GM04503 (cell line): Measurements from ENCODE around the gene NINJ2.

ENCODE experiments used
- DNase-seq: peaks from one replicate; pipeline ENCODE4 v3.0.0-alpha.2; 2012; ENCODE audit warnings: low read depth

The NINJ2 gene

GRCh38 chr12:569091-569676 lies 94.1 kb downstream of the NINJ2 start:
- DNase-seq: no peak

- no peak for DNase-seq
These were observed 94.8 kb downstream of the NINJ2 start for GRCh38 chr12:568486-568885.

DNA sequence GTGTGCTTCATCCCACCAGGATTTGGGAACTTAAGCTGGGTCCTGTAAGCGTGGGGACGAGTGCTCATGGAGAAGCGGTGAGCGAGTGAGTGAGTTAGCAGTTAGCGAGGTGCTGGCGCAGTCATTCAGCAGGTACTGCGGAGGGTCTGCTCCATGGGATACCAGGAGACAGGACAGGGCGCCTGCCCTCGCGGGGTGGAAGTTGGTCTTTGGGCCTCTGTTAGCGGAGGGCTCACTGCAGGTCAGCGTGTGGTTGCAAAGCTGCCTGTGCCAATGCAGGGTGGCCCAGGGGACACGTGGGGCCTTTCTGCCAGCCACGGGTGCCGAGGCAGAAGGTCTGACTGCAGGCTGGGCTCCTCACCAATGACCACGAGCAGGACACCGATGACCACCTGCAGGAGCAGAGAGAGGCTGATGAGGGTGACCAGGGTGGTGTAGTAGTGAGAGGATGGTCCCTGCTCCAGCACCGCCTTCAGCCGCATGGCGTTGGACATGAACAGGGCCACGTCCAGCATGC lies 97.6 kb downstream of the NINJ2 start:
- no peak for DNase-seq

DNA sequence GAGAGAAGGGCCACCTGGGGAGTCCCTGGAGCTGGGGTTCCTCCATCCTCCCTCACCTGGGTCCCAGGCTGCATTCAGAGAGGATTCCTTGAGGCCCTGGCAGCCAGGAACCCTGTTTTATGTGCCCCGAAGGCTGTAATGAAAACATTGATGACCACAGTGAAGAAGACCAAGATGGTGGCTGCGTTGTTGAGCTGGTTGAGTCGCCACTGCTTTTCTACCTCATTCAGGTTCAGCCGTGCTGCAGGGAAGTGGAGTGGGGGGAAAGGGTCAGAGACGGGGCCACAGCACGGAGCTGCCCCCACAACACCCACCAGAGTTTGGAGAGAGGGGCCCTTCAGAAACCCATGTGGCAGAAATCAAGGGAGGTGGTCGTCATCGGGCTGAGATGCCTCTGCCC lies 98.1 kb downstream of the NINJ2 start:
- DNase-seq: no peak

DNA sequence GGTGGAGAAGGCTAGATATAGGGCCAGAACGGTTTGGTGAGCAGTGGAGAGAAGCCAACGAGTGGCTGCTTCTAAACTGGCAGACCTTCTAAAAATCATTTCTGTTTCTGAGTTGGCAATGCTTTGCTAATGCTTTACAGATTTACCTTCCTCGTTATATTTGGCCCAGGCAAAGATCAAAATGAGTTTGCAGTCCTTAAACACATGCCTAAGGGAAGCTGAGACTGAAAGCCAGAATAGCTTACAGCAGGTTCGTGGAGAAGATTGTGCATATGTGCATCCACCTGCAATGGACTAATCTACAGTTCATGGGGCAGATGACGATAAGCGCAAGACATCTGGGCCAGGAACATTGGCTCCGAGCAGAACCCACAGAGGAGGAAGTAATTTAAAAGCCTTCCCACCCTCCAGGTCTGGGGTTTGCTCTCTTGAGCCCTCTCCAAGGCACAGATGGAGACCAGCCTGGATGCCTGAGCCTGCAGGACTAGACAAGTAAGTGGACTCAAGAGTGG lies 99.4 kb downstream of the NINJ2 start:
- DNase-seq: no peak

GRCh38 chr12:563250-563781 lies 99.9 kb downstream of the NINJ2 start:
- no peak for DNase-seq

GRCh38 chr12:562634-563033 lies 100.6 kb downstream of the NINJ2 start:
- no peak for DNase-seq

DNA sequence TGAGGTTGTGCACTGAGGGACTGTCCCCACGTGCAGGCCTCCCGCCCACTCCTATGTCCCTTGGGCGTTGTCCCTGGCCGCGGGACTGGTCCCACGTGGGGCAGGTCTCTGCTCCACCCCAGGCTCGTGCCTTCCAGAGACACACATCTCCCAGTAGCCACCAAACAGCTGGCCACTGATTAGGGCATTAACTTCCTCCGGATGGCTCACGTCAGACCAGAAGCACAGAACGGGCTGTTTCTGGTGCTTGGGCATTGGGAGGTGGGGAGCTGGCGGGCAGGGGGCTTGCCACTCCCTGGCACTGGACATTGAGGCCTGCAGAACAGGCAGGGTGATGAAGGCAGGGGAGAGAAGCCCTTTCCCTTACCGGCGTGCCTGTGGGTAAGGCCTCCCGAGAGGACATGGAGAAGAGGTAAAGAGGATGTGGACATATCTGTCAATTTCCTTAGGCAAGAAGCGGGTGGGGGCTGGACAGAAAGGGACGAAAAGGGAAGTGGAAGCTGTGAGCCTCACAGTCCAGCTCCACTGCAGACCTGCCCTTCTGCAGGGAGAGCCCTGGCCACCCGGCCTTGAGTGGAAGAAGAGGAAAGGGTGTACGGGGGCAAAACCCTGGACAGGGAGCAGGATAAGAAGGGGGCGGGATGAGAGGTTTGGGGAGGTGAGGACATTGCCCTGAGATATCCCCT lies 101.2 kb downstream of the NINJ2 start:
- no peak for DNase-seq

DNA sequence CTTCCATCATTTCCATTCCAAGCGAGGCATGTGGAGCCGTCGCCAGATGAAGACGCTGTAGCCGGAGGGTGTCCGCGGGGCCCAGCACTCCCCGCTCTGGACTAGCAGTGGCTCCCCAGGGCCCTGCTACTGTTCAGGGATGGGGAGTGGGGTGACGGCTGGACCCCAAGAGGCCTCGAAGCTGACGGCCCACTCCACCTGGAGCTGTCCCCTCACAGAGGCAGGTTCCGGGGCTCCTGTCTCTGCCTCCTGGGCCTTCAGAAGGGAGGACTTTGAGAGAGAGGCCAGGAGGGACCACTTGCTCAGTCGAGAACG lies 101.9 kb downstream of the NINJ2 start:
- DNase-seq: no peak

DNA sequence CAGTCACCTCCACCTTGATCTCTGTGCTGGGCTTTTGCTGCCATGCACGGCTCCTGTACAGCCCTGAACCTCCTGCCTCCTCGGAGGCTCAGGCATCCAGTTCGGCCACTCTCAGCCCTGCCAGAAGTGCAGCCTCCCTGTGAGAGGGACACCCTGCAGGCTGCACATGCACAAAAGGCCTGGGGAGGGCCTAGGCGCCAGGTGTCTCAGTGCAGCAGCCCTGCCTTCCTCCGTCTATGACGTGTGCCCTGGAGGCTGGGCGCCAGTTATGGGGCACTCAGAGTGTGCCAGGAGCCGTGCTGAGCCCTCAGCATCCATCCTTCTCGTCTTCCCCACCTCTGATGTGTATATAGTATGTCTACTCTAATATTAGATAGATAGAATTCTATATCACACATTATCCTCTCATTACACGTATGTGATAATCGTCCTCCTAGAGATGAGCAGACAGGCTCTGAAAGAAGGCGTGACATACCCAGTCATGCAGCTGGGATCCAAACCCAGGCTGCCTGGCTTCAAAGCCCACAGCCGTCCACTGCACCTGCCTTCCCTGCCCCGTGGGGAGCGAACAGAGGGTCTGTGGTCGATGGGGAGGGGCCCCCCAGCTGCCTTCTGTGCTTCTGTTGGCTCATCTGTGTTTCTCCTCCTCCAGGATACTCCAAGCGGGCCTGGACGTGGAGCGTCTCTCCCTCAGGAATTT lies 102.4 kb downstream of the NINJ2 start:
- no peak for DNase-seq

DNA sequence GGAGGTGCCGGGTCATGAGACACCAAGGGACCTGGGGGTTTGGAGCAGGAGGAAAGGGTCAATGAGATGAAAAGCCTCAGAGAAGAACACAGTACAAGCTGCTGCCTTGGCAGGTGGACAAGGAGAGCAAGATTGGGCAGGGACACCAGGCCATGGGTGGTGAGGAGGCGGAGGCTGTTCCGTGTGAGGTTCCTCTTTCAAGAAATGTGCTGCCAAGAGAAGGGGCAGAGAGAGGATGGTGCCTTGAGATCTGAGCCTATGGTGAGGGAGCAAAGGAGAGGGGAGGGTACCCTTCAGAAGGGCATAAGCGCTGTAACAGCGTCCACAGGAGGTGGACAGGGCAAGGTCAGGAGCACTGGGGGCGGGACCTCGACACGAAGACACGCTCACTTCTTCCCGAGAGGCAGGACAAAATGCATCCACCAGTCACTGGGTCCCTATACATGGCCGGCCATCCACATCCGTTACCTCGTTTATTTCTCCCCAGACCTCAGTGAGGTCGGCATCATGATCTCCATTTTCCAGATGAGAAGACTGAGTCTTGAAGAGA lies 103.3 kb downstream of the NINJ2 start:
- DNase-seq: no peak

DNA sequence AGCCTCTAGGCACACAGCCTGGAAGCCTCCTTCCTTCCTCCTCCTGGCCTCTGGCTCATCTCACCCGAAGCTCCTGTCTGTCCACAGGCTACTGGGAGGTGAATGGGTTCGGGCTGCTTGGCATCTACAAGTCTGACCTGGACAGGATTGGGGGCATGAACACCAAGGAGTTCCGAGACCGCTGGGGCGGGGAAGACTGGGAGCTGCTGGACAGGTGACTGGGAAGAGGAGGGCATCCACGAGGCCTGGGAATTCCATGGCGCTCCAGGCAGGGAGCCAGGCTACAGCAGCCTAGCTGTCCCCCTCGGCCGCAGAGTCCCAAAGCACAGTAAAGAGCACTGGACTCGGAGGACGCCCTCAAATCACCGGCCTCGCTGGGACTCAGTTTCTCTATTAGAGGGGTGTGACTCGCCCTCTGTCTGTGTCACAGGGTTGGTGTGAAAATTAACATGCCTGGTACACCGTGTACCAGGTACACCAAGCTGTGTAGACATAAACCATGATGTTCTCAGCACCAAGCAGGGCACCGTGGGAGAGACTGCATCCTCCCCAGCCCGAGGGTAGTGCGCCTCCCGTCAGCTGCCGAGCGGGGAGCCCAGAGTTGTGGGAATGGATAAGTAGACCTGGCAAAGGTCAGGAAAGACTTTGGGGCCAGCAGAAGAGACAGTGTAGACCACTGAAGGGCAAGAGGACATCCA lies 103.9 kb downstream of the NINJ2 start:
- no peak for DNase-seq

DNA sequence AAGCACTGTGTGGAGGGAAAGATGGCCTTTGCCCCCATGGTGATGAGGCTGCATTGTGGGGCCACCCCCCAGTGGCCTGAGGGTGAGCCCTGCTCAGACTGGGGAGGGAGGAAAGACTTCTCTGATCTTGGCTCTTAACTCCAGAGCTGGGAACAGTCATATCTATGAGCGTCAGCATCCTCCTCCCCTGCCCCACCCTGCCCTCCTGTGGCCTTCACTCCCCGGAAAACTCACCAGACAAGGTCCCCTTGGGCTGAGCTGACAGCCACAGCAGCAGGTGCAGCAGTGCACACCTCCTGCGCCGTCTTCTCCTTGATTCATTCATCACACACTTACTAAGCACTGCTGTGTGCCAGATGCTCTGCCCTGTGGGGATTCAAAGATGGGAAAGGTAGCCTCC lies 104.7 kb downstream of the NINJ2 start:
- DNase-seq: no peak

DNA sequence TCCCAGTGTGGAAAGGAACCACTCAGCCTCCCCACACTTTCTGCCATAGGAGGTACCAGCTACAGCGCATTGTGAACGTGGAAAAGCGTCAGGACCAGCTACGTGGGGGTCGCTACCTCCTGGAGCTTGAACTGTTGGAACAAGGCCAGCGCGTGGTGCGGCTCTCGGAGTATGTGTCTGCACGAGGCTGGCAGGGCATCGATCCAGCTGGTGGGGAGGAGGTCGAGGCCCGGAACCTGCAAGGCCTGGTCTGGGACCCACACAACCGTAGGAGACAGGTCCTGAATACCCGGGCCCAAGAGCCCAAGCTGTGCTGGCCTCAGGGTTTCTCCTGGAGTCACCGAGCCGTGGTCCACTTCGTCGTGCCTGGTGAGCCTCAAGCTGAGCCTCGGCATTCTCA lies 106.7 kb downstream of the NINJ2 start:
- DNase-seq: no peak

DNA sequence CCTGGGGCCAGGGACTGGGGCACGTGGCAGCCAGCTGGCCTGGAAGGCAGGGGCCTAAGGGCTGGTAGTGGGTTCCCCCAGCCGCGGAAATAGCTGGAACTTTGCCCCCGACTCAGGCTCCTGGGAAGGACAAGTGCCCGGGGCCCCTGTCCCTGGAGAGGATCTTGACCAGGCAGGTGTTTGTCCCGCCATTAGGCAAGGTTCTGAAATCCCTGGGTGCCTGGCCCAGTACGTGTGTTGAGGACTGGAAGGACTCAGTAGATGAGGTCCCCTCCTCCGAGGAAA lies 109.3 kb downstream of the NINJ2 start:
- DNase-seq: no peak

DNA sequence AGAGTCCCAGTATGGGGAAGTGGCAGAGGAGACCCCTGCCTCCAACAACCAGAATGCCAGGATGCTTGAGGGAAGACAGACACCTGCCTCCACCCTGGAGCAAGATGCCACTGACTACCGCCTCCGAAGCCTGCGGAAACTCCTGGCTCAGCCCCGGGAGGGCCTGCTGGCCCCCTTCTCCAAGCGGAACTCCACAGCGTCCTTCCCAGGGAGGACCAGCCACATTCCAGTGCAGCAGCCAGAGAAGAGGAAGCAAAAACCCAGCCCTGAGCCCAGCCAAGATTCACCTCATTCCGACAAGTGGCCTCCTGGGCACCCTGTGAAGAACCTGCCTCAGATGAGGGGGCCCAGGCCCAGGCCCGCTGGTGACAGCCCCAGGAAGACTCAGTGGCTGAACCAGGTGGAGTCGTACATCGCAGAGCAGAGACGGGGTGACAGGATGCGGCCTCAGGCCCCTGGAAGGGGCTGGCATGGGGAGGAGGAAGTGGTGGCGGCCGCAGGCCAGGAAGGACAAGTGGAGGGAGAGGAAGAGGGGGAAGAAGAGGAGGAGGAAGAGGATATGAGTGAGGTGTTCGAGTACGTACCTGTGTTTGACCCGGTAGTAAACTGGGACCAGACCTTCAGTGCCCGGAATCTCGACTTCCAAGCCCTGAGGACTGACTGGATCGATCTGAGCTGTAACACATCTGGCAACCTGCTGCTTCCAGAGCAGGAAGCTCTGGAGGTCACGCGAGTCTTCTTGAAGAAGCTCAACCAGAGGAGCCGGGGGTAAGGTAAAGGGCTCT lies 109.8 kb downstream of the NINJ2 start:
- DNase-seq: no peak

GRCh38 chr12:552466-552865 lies 110.8 kb downstream of the NINJ2 start:
- DNase-seq: no peak

DNA sequence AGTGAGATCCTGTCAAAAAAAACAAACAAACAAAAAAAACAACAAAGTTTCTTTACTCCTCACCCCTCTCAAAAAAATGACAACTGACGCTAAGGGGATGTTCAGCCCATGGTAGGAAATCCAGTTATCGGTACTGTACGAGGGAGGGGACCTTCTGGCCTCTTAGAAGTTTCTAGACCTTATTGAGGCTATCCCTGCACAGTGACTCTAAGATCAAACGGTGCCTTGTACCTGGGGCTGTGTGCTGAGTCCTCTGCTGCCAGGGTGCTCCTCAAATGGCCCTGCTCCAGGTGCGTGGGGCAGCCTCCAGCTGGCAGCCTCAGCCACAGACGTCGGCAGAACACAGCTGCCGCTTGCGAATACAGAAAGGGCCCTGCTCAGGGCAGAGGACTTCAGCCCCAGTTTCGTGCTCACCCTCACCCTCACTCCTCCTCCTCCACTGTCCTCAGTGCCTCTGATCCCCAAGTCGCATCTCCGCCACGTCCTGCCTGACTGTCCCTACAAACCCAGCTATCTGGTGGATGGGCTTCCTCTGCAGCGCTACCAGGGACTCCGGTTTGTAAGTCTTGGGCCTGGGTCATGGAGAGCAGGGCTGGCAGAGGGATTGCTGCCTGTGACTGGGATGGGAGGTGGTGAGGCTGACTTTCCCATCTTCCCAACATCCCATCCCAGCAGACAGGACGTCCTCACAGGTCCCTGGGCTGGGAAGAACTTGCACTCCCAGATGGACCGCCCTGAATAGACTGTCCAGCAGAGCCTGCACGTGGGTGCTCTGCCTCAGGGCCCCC lies 112.6 kb downstream of the NINJ2 start:
- no peak for DNase-seq

DNA sequence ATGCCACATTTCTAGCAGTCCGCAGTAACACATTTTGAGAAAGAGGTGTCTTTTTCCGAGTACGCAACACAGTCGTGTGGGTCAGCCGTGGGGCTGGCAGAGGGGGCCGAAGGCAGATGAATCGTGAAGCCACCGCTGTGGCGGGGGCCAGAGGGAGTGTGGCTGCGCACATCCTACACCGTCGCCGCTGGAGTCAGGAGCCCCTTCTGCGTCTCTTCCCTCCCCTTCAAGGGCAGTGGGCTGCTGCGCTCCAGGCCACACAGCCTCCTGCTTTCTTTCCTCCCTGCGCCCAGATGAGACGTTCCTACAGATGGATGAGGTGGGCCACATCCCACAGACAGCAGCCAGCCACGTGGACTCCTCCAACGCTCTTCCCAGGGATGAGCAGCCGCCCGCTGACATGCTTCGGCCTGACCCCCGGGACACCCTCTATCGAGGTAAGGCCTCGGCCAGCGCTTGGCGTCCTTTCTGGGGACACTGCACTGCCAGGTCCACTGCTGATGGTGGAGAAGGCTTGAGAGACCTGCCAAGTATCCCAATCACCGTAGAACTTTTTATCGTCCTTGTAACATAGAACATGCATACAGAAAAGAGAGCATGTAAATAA lies 113.7 kb downstream of the NINJ2 start:
- DNase-seq: no peak

GRCh38 chr12:547883-548470 lies 115.3 kb downstream of the NINJ2 start:
- DNase-seq: no peak
